HepG2 (cell line): ENCODE measurements around the gene FANCL. TPM values are rescaled to one million over a fixed set of nuclear protein-coding genes. Genes with fewer than 3 reads are reported as not detected.

ENCODE experiments used
- ATAC-seq: fragments of 200-7000 bp; cut with Tn5 transposase; 3 replicates; pipeline ENCODE4 v1.9.1; 2020; ENCODE audit warnings: mild to moderate bottlenecking, moderate library complexity
- BruUV-seq: library from RNA; stranded (reverse); fragments of 400-500 nt; replicated peaks from 2 replicates; lab custom pipeline; 2021; lab: Mats Ljungman, UMichigan
- CTCF ChIA-PET: fragments of 300-600 bp; formaldehyde crosslinking; extraction: SDS; loops from one replicate; lab custom pipeline; 2021; ENCODE audit warnings: low total read pairs, inconsistent platforms, low intra/inter-chr PET ratio; lab: Yijun Ruan, JAX
- POLR2A ChIA-PET: fragments of 350-600 bp; sonication (Branson Sonifier 250); formaldehyde crosslinking; loops from one replicate; lab custom pipeline; 2020; ENCODE audit warnings: antibody characterized with exemption, inconsistent platforms; lab: Yijun Ruan, JAX
- DNase-seq: peaks from one replicate; pipeline ENCODE4 v3.0.0-alpha.2; 2015; ENCODE audit warnings: low spot score
- FAIRE-seq: peaks from 3 replicates; lab custom pipeline; 2011; peaks lifted over from hg19 to GRCh38; lab: Jason Lieb, UNC
- H2AFZ ChIP-seq: one replicate; pipeline ENCODE4 v1.6.1; 2011; ENCODE audit warnings: low read length, inconsistent platforms
- H3K27ac ChIP-seq: fragments of 300-600 bp; 3 replicates; pipeline ENCODE4 v1.8.0; 2011; ENCODE audit warnings: mixed run types, mild to moderate bottlenecking, mixed read lengths, low read length, inconsistent platforms; ENCODE audit not compliant: insufficient read depth; ENCODE audit errors: extremely low read length
- H3K27me3 ChIP-seq, 2 experiments: fragments of 200-600 bp in 1 of 2; 2 replicates in 1 of 2; 3 replicates in 1 of 2; pipeline versions ENCODE4 v1.6.0 to v1.8.0; 2011; ENCODE audit warnings: low read length in 2 of 2, mild to moderate bottlenecking in 2 of 2, moderate library complexity in 2 of 2, inconsistent platforms in 1 of 2; ENCODE audit not compliant: insufficient read depth in 2 of 2, control insufficient read depth in 1 of 2
- H3K36me3 ChIP-seq, 2 experiments: fragments of 200-600 bp in 1 of 2; replicated peaks in 1 of 2; 2 replicates in 1 of 2; 3 replicates in 1 of 2; pipeline versions ENCODE4 v1.5.1 to v1.8.0; 2011; ENCODE audit warnings: low read length in 2 of 2, inconsistent platforms in 1 of 2; ENCODE audit not compliant: insufficient read depth in 2 of 2, control insufficient read depth in 1 of 2
- H3K4me1 ChIP-seq: 2 replicates; pipeline ENCODE4 v1.5.1; 2012; ENCODE audit warnings: low read length, inconsistent platforms; ENCODE audit not compliant: insufficient read depth
- H3K4me2 ChIP-seq: 2 replicates; pipeline ENCODE4 v1.6.0; 2011; ENCODE audit warnings: low read depth, low read length, inconsistent platforms
- H3K4me3 ChIP-seq, 3 experiments: fragments of 200-600 bp in 1 of 3; sonication (generic), shearing (Covaris generic) in 1 of 3; replicated peaks in 1 of 3; 2 replicates each; pipeline ENCODE4 v1.5.1; 2011 to 2016; ENCODE audit warnings: low read length in 3 of 3, inconsistent platforms in 2 of 3, low read depth in 2 of 3, mild to moderate bottlenecking in 2 of 3, control low read depth in 1 of 3, mixed read lengths in 1 of 3; ENCODE audit not compliant: insufficient read depth in 1 of 3
- H3K79me2 ChIP-seq: one replicate; pipeline ENCODE4 v1.6.1; 2011; ENCODE audit warnings: low read length, inconsistent platforms; ENCODE audit not compliant: insufficient read depth
- H3K9ac ChIP-seq: 2 replicates; pipeline ENCODE4 v1.6.0; 2011; ENCODE audit warnings: mild to moderate bottlenecking, low read depth, low read length, inconsistent platforms; ENCODE audit not compliant: insufficient read depth
- H3K9me3 ChIP-seq: 2 replicates; pipeline ENCODE4 v1.5.1; 2012; ENCODE audit warnings: mild to moderate bottlenecking, low read length
- H4K20me1 ChIP-seq: 2 replicates; pipeline ENCODE4 v1.6.0; 2011; ENCODE audit warnings: inconsistent platforms, mild to moderate bottlenecking, low read length, moderate library complexity; ENCODE audit not compliant: insufficient read depth
- CBX2 ChIP-seq, 2 experiments: fragments of 200-600 bp in 1 of 2; sonication (generic); formaldehyde crosslinking in 1 of 2; IDR thresholded peaks; 2 replicates each; pipeline versions ENCODE4 v1.7.0 to v1.8.1; 2018 to 2022; ENCODE audit warnings: low read depth in 2 of 2, low read length in 1 of 2, mild to moderate bottlenecking in 1 of 2, missing genetic modification reagents in 1 of 2
- ESRRA ChIP-seq: sonication (generic); formaldehyde crosslinking; IDR thresholded peaks from 2 replicates; pipeline ENCODE4 v1.5.1; 2020; ENCODE audit warnings: mild to moderate bottlenecking, low read depth, missing genetic modification reagents
- FOXJ3 ChIP-seq: sonication (generic); formaldehyde crosslinking; IDR thresholded peaks from 2 replicates; pipeline ENCODE4 v1.4.0; 2020; ENCODE audit warnings: missing genetic modification reagents, mild to moderate bottlenecking, borderline replicate concordance
- HMGXB4 ChIP-seq, 2 experiments: sonication (generic) in 1 of 2; formaldehyde crosslinking in 1 of 2; IDR thresholded peaks; 2 replicates each; pipeline versions ENCODE4 v1.4.0 to v1.6.1; 2018 to 2020; ENCODE audit warnings: missing genetic modification reagents in 2 of 2, borderline replicate concordance in 1 of 2, low read depth in 1 of 2, mild to moderate bottlenecking in 1 of 2, missing biosample characterization in 1 of 2
- HNF4G ChIP-seq, 2 experiments: sonication (generic) in 1 of 2; formaldehyde crosslinking in 1 of 2; IDR thresholded peaks; 2 replicates each; pipeline versions ENCODE4 v1.4.0 to v1.6.1; 2011 to 2020; ENCODE audit warnings: borderline replicate concordance in 2 of 2, low read depth in 2 of 2, mild to moderate bottlenecking in 2 of 2, low read length in 1 of 2, missing genetic modification reagents in 1 of 2, moderate library complexity in 1 of 2
- IKZF1 ChIP-seq: fragments of 450-650 bp; IDR thresholded peaks from 2 replicates; pipeline ENCODE4 v1.7.1; 2016
- MBNL3 ChIP-seq: fragments of 250-450 bp; sonication (Bioruptor Pico); conservative IDR thresholded peaks from 2 replicates; pipeline ENCODE4 v1.8.0; 2022; ENCODE audit warnings: mild to moderate bottlenecking, inconsistent platforms
- NFKBIZ ChIP-seq: IDR thresholded peaks from 2 replicates; pipeline ENCODE4 v1.6.1; 2018; ENCODE audit warnings: missing genetic modification reagents, missing compliant biosample characterization
- SRSF1 ChIP-seq: fragments of 200-400 bp; formaldehyde crosslinking; optimal IDR thresholded peaks from 2 replicates; pipeline ENCODE3; 2017; ENCODE audit warnings: mild to moderate bottlenecking, low read depth, low read length, moderate library complexity
- ZBTB3 ChIP-seq: sonication (generic); formaldehyde crosslinking; IDR thresholded peaks from 2 replicates; pipeline ENCODE4 v1.4.0; 2020; ENCODE audit warnings: low read depth, mild to moderate bottlenecking, moderate library complexity, missing genetic modification reagents, borderline replicate concordance
- ZFP1 ChIP-seq: IDR thresholded peaks from 2 replicates; pipeline ENCODE4 v1.6.1; 2016
- ZNF543 ChIP-seq: sonication (generic); formaldehyde crosslinking; IDR thresholded peaks from 2 replicates; pipeline ENCODE4 v1.4.0; 2020; ENCODE audit warnings: mild to moderate bottlenecking, missing genetic modification reagents
- ZNF670 ChIP-seq: sonication (generic); formaldehyde crosslinking; IDR thresholded peaks from 2 replicates; pipeline ENCODE4 v1.8.0; 2022; ENCODE audit warnings: mild to moderate bottlenecking, missing genetic modification reagents, borderline replicate concordance
- ZNF775 ChIP-seq: sonication (generic); formaldehyde crosslinking; IDR thresholded peaks from 2 replicates; pipeline ENCODE4 v1.4.0; 2020; ENCODE audit warnings: missing genetic modification reagents, mild to moderate bottlenecking, moderate library complexity, borderline replicate concordance
- WGBS: methylation state at CpG from one replicate; pipeline ENCODE4 v1.1.6; 2017; ENCODE audit warnings: low lambda C conversion rate; 5-methylcytosine and 5-hydroxymethylcytosine counted together
- in situ Hi-C: cut with HindIII; loops from 2 replicates; pipeline ENCODE4 v1.10.0; 2017; ENCODE audit warnings: low pct_unique_long_range_greater_than_20kb; ENCODE audit not compliant: extremely low pct_ligation_motif_present
- intact Hi-C: fragments of 100-400 bp; cut with micrococcal nuclease; formaldehyde crosslinking; loops from one replicate; pipeline ENCODE4 v1.10.0; 2022; ENCODE audit not compliant: unreplicated experiment
- polyA plus RNA-seq, 8 experiments: library from polyadenylated mRNA; depleted of rRNA in 3 of 8; stranded (reverse) in 7 of 8; unstranded in 1 of 8; fragments of >200 nt; fragmentation: Illumina TruSeq in 4 of 8; extraction: Trizol in 4 of 8; gene quantifications; 2 replicates each; pipeline versions ENCODE4 v1.2.1 to v1.2.3, GENCODE V29; 2011 to 2016; ENCODE audit warnings: low read depth in 4 of 8, missing spikeins in 1 of 8, mixed read lengths in 1 of 8; ENCODE audit not compliant: insufficient read depth in 1 of 8
- total RNA-seq, 5 experiments: library from RNA; depleted of rRNA; stranded (reverse); fragments of >200 nt; fragmentation: Illumina TruSeq; extraction: Trizol; gene quantifications; 2 replicates each; pipeline ENCODE4 v1.2.3, GENCODE V29; 2016; ENCODE audit warnings: low read depth in 1 of 5
- TF ChIP-seq, protein P1 (sequence below): sonication (generic); formaldehyde crosslinking; IDR thresholded peaks from 2 replicates; pipeline ENCODE4 v1.4.0; 2020; ENCODE audit warnings: missing genetic modification reagents, borderline replicate concordance
- TF ChIP-seq, protein P2 (sequence below): sonication (generic); formaldehyde crosslinking; IDR thresholded peaks from 2 replicates; pipeline ENCODE4 v1.5.1; 2020; ENCODE audit warnings: mild to moderate bottlenecking, missing genetic modification reagents
- TF ChIP-seq, protein P3 (sequence below): IDR thresholded peaks from 2 replicates; pipeline ENCODE4 v1.6.1; 2012; ENCODE audit warnings: inconsistent platforms

Gene FANCL
- total and polyA plus RNA-seq, 2 of the 13 experiments (the other 11 are each of a cell fraction or from before 2014, with no cell fraction given), result 40.7 to 66.8 TPM

- no peaks in the 10 kb centered on the region for H3K36me3 ChIP-seq
- peak overlapping the region; percentile 1 to 88 (median 86); a peak in 5 of 6 replicates for H3K4me3 ChIP-seq
- H4K20me1 ChIP-seq, result no peaks in the 10 kb centered on the region
- peak overlapping the region; percentile 95 for H3K27ac ChIP-seq
- intact Hi-C loops (loop anchor here (1.0 to 5.0 kb wide), 4 partner anchors 37 to 206 kb away; partner anchors contain the start of gene VRK2), in situ Hi-C loops (no loop called here)
- ChIA-PET CTCF (no interaction called here), POLR2A (interaction anchor here (0.6 to 1.2 kb wide), 7 partner anchors 13 to 199 kb away, joined by 3 to 6 read pairs (median 3); no protein-coding TSS in a partner anchor)
- peak overlapping the region; percentile 81 for H3K4me2 ChIP-seq
- H3K27me3 ChIP-seq, result peaks cover 0 to 5% of the 10 kb centered on the region in 2 experiments; a peak in 1 of 5 replicates
- H3K79me2 ChIP-seq, result peaks cover 42% of the 10 kb centered on the region
- H3K4me1 ChIP-seq, result peaks cover 36% of the 10 kb centered on the region
- FAIRE-seq, result no peak
- 39% methylated on average over 2 of the region's 2 CpGs for WGBS
- no TSS peak for BruUV-seq
- ATAC-seq, result no peak
- peak overlapping the region; percentile 98 for H2AFZ ChIP-seq
- peak overlapping the region; percentile 91 for H3K9ac ChIP-seq
- no peaks in the 10 kb centered on the region for H3K9me3 ChIP-seq
- no peak for DNase-seq
- TF ChIP-seq, protein P1, sequence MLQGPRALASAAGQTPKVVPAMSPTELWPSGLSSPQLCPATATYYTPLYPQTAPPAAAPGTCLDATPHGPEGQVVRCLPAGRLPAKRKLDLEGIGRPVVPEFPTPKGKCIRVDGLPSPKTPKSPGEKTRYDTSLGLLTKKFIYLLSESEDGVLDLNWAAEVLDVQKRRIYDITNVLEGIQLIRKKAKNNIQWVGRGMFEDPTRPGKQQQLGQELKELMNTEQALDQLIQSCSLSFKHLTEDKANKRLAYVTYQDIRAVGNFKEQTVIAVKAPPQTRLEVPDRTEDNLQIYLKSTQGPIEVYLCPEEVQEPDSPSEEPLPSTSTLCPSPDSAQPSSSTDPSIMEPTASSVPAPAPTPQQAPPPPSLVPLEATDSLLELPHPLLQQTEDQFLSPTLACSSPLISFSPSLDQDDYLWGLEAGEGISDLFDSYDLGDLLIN (CRISPR knock-in tag), result no peak
- 0 out of 2 replicates have a peak, but pooled peaks have one; percentile 40 for TF ChIP-seq CBX2 (IDR thresholded peaks at IDR 0.05; ENCODE audit: low read depth, low read length)
- no peak for TF ChIP-seq CBX2 (CRISPR knock-in tag; IDR thresholded peaks at IDR 0.05; ENCODE audit: low read depth)
- TF ChIP-seq ESRRA (CRISPR knock-in tag), result peak; percentile 9; the same call in 1 of the 2 replicates
- no peak for TF ChIP-seq IKZF1
- peak; percentile 85; the same call in 1 of the 2 replicates for TF ChIP-seq ZNF775 (CRISPR knock-in tag)
- TF ChIP-seq ZNF670 (CRISPR knock-in tag), result peak; percentile 14; the same call in 1 of the 2 replicates
- TF ChIP-seq FOXJ3 (CRISPR knock-in tag), result 0 out of 2 replicates have a peak, but pooled peaks have one; percentile 8
- TF ChIP-seq ZBTB3 (CRISPR knock-in tag), result 0 out of 2 replicates have a peak, but pooled peaks have one; percentile 65
- 0 out of 4 replicates have a peak, but pooled peaks of 1 of the 2 experiments have one; percentile 2 for TF ChIP-seq HMGXB4 (CRISPR knock-in tag; IDR thresholded peaks at IDR 0.05; ENCODE audit: borderline replicate concordance in 1 of 2, low read depth in 1 of 2)
- TF ChIP-seq, protein P2, sequence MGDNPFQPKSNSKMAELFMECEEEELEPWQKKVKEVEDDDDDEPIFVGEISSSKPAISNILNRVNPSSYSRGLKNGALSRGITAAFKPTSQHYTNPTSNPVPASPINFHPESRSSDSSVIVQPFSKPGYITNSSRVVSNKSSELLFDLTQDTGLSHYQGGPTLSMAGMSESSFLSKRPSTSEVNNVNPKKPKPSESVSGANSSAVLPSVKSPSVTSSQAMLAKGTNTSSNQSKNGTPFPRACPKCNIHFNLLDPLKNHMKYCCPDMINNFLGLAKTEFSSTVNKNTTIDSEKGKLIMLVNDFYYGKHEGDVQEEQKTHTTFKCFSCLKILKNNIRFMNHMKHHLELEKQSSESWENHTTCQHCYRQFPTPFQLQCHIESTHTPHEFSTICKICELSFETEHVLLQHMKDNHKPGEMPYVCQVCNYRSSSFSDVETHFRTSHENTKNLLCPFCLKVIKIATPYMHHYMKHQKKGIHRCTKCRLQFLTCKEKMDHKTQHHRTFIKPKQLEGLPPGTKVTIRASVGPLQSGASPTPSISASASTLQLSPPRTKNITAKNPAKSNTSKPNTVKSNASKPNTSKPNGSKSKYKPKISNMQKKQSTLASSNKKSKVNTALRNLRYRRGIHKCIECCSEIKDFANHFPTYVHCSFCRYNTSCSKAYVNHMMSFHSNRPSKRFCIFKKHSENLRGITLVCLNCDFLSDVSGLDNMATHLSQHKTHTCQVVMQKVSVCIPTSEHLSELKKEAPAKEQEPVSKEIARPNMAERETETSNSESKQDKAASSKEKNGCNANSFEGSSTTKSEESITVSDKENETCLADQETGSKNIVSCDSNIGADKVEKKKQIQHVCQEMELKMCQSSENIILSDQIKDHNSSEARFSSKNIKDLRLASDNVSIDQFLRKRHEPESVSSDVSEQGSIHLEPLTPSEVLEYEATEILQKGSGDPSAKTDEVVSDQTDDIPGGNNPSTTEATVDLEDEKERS (CRISPR knock-in tag), result 0 out of 2 replicates have a peak, but pooled peaks have one; percentile 11
- TF ChIP-seq HNF4G (IDR thresholded peaks at IDR 0.05; ENCODE audit: borderline replicate concordance, low read depth, low read length), result no peak
- TF ChIP-seq HNF4G (CRISPR knock-in tag; IDR thresholded peaks at IDR 0.05; ENCODE audit: borderline replicate concordance, low read depth), result no peak
- TF ChIP-seq MBNL3, result no peak
- TF ChIP-seq, protein P3, sequence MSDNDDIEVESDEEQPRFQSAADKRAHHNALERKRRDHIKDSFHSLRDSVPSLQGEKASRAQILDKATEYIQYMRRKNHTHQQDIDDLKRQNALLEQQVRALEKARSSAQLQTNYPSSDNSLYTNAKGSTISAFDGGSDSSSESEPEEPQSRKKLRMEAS, result no peak
- no peak for TF ChIP-seq NFKBIZ (CRISPR knock-in tag)
- TF ChIP-seq ZNF543 (CRISPR knock-in tag), result 0 out of 2 replicates have a peak, but pooled peaks have one; percentile 7
- TF ChIP-seq SRSF1, result no peak
- 0 out of 2 replicates have a peak, but pooled peaks have one; percentile 8 for TF ChIP-seq ZFP1 (CRISPR knock-in tag)
Observed at GRCh38 chr2:58241546-58241864, 380 bp upstream of the FANCL start.
